HG02981 (cell line): Measurements from ENCODE around the gene CAMK1D.

ENCODE experiments used
- ATAC-seq: cut with Tn5 transposase; IDR thresholded peaks from one replicate; pipeline ENCODE4 v1.9.1; 2021; ENCODE audit warnings: mild to moderate bottlenecking, moderate library complexity; ENCODE audit not compliant: unreplicated experiment

CAMK1D gene

GRCh38 chr10:12615296-12616220 lies 266.2 kb downstream of the CAMK1D start:
- no peak for ATAC-seq

DNA sequence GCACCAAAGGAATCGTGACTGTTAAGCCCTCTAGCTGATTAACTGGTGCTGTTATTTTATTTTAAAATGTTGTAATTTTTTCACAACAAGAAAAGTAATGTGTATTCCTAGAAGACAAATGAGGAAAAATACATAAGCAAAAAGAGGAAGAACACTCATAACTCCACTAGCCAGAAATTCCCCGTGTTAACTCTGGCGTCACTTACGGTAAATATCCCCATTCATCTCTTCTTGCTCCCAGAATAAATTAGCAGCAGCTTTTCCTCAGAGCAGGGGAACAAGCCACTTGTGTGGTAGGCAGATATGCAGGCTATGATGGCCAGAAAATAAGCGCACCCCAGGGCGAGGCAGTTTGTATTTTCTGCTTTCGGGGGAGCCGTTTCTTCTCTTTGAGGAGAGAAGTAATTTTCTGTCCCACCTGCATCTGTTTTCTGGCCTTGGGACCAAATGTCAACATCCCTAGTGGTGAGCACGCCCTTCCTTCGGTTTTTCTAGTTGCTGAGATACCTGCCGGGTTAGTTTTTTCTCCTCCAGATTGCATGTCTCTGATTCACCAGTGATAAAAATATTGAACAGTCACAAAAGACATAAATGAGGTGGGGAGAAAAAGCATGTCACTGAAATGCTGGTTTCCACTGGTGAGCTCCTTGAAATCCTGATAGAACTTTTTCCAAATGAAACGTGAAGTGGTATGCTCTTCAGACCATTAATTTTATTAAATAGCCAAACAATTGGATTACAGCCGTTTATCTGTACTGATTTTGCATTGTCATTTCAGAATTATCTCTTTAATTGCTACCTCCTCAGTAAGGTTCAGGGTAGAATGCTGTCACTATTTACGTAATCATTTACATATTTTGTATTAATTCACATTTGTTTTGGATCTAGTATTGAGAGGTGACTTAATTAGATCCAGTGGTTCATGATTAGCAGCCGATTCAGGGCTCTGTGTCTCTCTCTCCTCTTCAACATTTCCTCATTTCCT lies 268.1 kb downstream of the CAMK1D start:
- ATAC-seq = no peak

DNA sequence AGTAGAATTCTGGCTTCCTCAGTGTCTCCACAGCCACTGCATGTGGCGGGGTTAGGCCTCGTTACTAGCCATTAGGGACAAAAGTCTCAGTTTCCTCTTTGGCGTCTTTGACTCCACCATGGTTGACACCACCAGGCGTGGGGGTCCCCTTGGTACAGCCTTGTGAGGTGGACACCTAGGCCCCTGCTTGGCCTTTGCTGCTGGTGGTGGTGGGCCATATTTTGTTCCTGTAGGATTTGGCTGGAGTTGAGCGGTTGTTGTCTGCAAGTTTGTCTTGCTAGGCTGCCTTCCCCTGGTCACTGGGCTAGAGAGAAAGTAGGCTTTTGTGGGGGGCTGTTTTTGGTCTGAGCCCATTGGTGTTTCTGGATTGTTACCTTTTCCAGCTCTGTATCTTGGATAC lies 272.7 kb downstream of the CAMK1D start:
- ATAC-seq = no peak

- no peak for ATAC-seq
Observed at GRCh38 chr10:12622691-12623090, 273.3 kb downstream of the CAMK1D start.

GRCh38 chr10:12625393-12626023 lies 276.2 kb downstream of the CAMK1D start:
- ATAC-seq = no peak

DNA sequence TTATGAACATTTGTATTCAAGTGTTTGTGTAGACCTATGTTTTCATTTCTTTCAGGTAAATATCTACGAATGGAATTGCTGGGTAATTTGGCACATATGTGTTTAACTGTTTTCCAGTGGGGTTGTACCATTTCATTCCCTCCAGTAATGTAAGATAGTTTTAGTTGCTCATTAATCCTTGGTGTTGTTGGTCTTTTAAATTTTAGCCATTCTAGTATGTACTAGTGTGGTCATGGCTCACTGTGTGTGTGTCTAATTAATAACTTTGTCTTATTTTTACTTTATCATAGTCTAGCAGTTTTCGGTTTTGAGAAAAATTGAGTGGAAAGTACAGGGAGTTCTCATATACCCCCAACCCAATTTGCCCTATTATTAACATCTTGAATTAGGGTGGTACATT lies 278.8 kb downstream of the CAMK1D start:
- ATAC-seq = peak; percentile 59

- ATAC-seq = no peak
Observed at GRCh38 chr10:12628964-12629766, 279.8 kb downstream of the CAMK1D start.

DNA sequence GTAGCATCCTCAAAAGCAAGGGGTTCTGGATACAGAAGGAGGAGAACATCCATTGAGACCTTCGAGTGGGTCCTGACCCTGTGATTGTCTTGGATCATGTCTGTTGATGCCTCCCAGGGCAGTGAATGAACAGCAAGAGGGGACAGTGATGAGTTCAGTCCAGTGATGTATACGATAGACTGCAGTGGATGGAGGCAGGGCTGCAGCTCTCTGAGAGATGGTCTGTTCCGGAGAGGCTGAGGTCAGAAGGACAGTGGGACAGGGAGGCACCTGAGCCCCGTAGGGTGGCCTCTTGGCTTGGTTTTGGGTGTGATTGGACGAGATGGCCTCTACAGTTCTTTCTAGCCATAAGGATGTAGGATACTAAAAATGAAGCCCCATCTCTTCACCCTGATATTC lies 280.4 kb downstream of the CAMK1D start:
- ATAC-seq = no peak

DNA sequence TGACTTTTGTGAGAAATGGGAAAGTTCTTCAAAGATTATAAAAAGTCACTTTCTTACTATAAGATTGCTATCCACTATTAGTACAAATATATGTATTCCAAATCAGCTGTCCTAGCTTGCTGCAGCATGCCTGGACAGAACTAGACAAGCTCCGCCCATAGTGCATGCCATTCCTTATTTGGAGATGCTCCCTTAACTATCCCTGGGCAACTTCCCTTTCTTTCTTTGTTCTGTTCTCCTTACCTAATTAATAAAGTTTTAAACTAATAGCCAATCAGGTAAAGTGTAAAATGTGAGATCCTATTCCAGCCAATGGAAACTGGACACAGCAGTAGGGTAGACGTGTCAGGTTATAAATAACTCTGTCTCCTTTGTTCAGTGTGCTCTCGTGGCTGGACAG lies 281.9 kb downstream of the CAMK1D start:
- ATAC-seq = no peak

DNA sequence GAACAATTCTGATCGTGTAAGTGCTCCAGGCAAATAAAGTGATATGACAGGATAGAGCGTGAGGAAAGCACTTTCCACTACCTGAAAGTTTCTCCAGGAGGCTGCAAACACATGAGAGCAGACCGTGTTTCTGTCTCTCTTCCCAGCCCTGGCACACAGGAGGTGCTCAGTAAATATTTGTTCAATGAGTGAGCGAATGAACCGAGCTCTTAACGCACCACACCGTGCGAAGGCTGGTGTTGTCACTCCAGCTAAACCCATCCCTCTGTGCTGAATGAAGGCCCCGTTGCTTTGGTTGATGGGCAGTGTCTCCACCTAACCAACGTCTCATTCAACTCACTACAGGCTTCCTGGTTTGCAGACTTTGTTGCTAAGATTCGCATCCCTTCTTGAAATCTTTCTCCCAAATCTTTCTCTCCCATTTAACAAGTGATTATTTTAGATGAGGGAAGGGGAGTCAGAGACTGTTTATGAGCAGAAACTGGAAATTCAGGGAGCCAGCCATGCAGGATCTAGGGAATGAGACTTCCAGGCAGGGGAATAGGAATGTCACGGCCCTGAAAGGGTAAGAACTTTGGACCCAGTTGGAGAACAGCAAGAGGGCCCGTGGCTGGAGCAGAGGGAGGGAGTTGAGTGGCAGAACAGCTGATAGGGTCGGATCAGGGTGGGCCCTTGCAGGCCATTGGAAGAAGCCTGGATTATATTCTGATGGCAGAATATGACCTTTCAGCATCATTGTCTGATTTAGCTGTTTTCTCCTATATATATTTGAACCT lies 282.6 kb downstream of the CAMK1D start:
- ATAC-seq = no peak

DNA sequence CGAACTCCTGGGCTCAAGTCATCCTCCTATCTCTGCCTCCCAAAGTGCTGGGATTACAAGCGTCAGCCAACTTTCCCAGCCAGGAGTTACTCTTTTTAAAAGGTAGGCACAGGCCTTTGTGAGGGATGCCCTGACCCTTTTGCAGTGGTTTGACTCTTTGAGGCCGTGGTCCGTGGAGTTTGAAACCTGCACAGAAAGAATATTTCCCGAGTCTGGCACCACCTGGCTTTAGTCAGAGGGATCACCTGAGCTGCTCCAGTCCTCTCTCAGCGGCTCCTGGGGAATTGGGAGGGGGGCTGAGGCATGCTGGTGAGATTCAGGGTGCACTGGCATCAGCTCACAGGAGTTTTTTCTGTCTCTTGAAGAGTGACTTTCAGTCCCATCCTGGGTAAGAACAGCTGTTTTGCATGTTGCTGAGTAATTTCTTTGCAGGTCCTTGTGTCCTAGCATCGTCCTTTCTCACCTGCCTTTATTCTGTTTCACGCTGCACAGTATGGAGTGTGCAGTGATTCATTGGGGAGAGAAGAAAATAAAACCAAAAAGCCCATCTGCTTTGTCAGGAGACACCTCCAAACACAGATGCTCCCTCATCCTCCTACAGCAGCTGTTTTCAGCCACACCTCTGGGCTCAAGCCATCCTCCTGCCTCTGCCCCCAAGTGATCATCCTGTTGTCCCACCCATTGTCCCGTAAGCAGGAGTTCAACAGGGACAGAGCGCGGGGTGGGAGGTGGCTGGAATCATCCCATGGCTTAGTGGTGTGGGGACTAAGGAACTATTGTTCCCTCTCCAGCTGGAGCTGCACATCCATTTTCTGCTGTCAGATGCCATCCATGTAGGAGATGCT lies 284.7 kb downstream of the CAMK1D start:
- ATAC-seq = no peak

DNA sequence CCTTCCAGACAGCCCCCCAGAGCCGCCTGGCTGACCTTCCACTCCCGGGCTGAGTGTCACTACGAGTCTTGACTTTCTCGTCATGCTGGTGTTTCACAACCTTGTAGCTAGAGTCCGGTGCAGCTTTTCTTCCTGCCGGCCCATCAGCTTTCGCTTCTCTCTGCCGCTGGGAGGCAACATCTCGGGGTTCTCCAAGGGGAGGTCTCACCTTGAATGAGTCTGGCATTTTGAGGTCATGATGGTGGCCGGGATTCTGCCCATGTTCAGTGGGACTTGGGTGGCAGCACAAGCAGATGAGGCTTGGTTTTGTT lies 285.2 kb downstream of the CAMK1D start:
- ATAC-seq = no peak

GRCh38 chr10:12635127-12635541 lies 285.8 kb downstream of the CAMK1D start:
- no peak for ATAC-seq

GRCh38 chr10:12636571-12636970 lies 287.2 kb downstream of the CAMK1D start:
- ATAC-seq = no peak

DNA sequence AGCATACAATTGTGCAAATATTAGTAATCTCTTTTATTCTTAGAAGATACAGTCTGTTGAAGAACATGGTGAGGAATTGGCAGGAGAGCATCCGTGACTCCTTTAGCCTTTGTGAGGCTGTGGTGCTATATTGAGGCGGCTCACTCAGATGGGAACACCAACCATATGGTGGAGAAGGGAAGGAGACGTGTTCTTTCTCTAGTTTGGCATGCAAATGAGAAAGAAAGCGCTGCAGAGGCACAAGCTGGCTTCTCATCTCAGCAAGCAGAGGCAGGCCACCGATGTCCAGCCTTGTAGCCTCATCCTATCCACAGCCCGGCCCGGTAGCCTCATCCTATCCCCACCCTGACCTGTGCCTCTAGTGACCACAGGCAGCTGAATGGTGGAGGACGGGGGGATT lies 288.3 kb downstream of the CAMK1D start:
- no peak for ATAC-seq

DNA sequence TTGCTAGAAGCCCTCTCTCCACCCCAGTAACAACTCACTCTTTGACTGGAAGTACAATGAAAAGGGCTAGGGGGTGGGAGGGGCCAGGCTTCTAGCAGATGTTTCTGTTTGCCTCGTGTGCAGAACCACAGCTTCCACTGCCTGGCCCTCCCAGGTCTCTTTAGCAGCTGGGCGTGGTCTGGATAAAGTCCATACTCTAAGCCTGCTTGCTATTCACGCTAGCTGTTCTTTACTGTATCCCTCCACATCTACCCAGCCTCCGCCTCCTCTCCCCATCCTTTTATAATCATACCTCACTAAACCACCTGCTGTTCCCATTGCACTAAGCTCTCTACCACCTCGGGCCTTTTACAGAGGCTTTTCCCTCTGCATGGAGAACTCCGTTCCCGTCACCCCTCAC lies 288.8 kb downstream of the CAMK1D start:
- ATAC-seq = peak; percentile 38

GRCh38 chr10:12638781-12639180 lies 289.4 kb downstream of the CAMK1D start:
- ATAC-seq = no peak

- no peak for ATAC-seq
Observed at GRCh38 chr10:12639996-12640944, 290.9 kb downstream of the CAMK1D start.
